ENCODE measurements around the gene GPR148. TPM values are rescaled to one million over a fixed set of nuclear protein-coding genes. Genes with fewer than 3 reads are reported as not detected.

GPR148 gene
- total and polyA plus RNA-seq, 3 donors from 2014 or later, result 0.68 to 0.79 TPM; not detected in 1

- H3K27ac ChIP-seq, result no peak overlapping the region
- H3K27me3 ChIP-seq, result no peaks in the 10 kb centered on the region
- TF ChIP-seq CTCF (IDR thresholded peaks at IDR 0.05) (no peak), POLR2A (IDR thresholded peaks at IDR 0.05) (no peak)
- no peak for DNase-seq
- intact Hi-C loops (cut with DNase I; ENCODE audit: low total_unique reads), result no loop called here
- no peaks in the 10 kb centered on the region for H3K36me3 ChIP-seq (ENCODE audit: low read depth, missing control alignments)
- 90 to 92% methylated on average over 11 to 14 of the region's 14 CpGs for WGBS, 2 donors
- H3K4me1 ChIP-seq, result no peaks in the 10 kb centered on the region
- H3K9me3 ChIP-seq, result no peaks in the 10 kb centered on the region
- H3K4me3 ChIP-seq, result no peak overlapping the region
Measured at GRCh38 chr2:130737592-130737991, 8.7 kb downstream of the GPR148 start.

GRCh38 chr2:130740671-130741070 lies 11.8 kb downstream of the GPR148 start:
- no peaks in the 10 kb centered on the region for H3K27me3 ChIP-seq
- no peak overlapping the region for H3K27ac ChIP-seq
- no peaks in the 10 kb centered on the region for H3K9me3 ChIP-seq
- 34 to 44% methylated on average over 12 of the region's 12 CpGs for WGBS, 2 donors
- DNase-seq, result no peak
- intact Hi-C loops (cut with DNase I; ENCODE audit: low total_unique reads), result no loop called here
- TF ChIP-seq POLR2A (IDR thresholded peaks at IDR 0.05) (no peak), CTCF (IDR thresholded peaks at IDR 0.05) (no peak)
- no peaks in the 10 kb centered on the region for H3K36me3 ChIP-seq (ENCODE audit: low read depth, missing control alignments)
- no peak overlapping the region for H3K4me3 ChIP-seq
- no peaks in the 10 kb centered on the region for H3K4me1 ChIP-seq

GRCh38 chr2:130743278-130743677 lies 14.4 kb downstream of the GPR148 start:
- Histone ChIP-seq H3K27me3 (no peaks in the 10 kb centered on the region), H3K9me3 (no peaks in the 10 kb centered on the region), H3K4me3 (no peak overlapping the region), H3K36me3 (ENCODE audit: low read depth, missing control alignments) (no peaks in the 10 kb centered on the region), H3K4me1 (no peaks in the 10 kb centered on the region), H3K27ac (no peak overlapping the region)
- intact Hi-C loops (cut with DNase I; ENCODE audit: low total_unique reads), result no loop called here
- 82 to 93% methylated on average over 5 to 8 of the region's 8 CpGs for WGBS, 2 donors
- TF ChIP-seq CTCF (IDR thresholded peaks at IDR 0.05) (no peak), POLR2A (IDR thresholded peaks at IDR 0.05) (no peak)
- DNase-seq, result no peak

GRCh38 chr2:130744287-130745117 lies 15.6 kb downstream of the GPR148 start:
- TF ChIP-seq CTCF (IDR thresholded peaks at IDR 0.05) (no peak), POLR2A (IDR thresholded peaks at IDR 0.05) (no peak)
- intact Hi-C loops (cut with DNase I; ENCODE audit: low total_unique reads), result no loop called here
- no peak overlapping the region for H3K27ac ChIP-seq
- no peaks in the 10 kb centered on the region for H3K27me3 ChIP-seq
- DNase-seq, result no peak
- WGBS, 2 donors, result 40 to 52% methylated on average over 11 to 20 of the region's 20 CpGs
- H3K4me3 ChIP-seq, result no peak overlapping the region
- H3K9me3 ChIP-seq, result no peaks in the 10 kb centered on the region
- H3K36me3 ChIP-seq (ENCODE audit: low read depth, missing control alignments), result no peaks in the 10 kb centered on the region
- H3K4me1 ChIP-seq, result no peaks in the 10 kb centered on the region

GRCh38 chr2:130749078-130749477 lies 20.2 kb downstream of the GPR148 start:
- no peak overlapping the region for H3K4me3 ChIP-seq
- intact Hi-C loops (cut with DNase I; ENCODE audit: low total_unique reads), result no loop called here
- no peaks in the 10 kb centered on the region for H3K9me3 ChIP-seq
- no peaks in the 10 kb centered on the region for H3K27me3 ChIP-seq
- TF ChIP-seq POLR2A (IDR thresholded peaks at IDR 0.05) (no peak), CTCF (IDR thresholded peaks at IDR 0.05) (no peak)
- no peaks in the 10 kb centered on the region for H3K4me1 ChIP-seq
- no peak for DNase-seq
- no peak overlapping the region for H3K27ac ChIP-seq
- no peaks in the 10 kb centered on the region for H3K36me3 ChIP-seq (ENCODE audit: low read depth, missing control alignments)
- 82 to 93% methylated on average over 9 of the region's 9 CpGs for WGBS, 2 donors
